Body of pancreas (tissue), 4 donors: ENCODE measurements around the gene PSTK. TPM values are rescaled to one million over a fixed set of nuclear protein-coding genes. Genes with fewer than 3 reads are reported as not detected.

Experiments used
- ATAC-seq: fragments of 150-250 bp; one replicate; pipeline ENCODE4 v1.9.1; 2016
- DNase-seq, 4 donors: peaks; one replicate each; pipeline ENCODE4 v3.0.0-alpha.2; 2019
- H3K27ac ChIP-seq, 4 donors: fragments of 200-600 bp; sonication (generic); 1 replicate in 3 of 4; 2 replicates in 1 of 4; pipeline versions ENCODE4 v1.5.1 to v1.6.1; 2016 to 2019; ENCODE audit warnings: mild to moderate bottlenecking in 1 of 4, mixed read lengths in 1 of 4, moderate library complexity in 1 of 4
- H3K27me3 ChIP-seq, 2 donors: fragments of 200-600 bp; sonication (generic); one replicate each; pipeline ENCODE4 v1.6.0; 2016; ENCODE audit warnings: mild to moderate bottlenecking in 1 of 2
- H3K36me3 ChIP-seq, 2 donors: fragments of 200-600 bp; sonication (generic); replicated peaks in 1 of 2; 2 replicates each; pipeline ENCODE4 v1.5.1; 2016; ENCODE audit warnings: low read depth in 2 of 2; ENCODE audit not compliant: insufficient read depth in 1 of 2
- H3K4me1 ChIP-seq: fragments of 200-600 bp; sonication (generic); one replicate; pipeline ENCODE4 v1.6.0; 2016
- H3K4me3 ChIP-seq, 2 donors: fragments of 200-600 bp; sonication (generic); 1 replicate in 1 of 2; 2 replicates in 1 of 2; pipeline ENCODE4 v1.5.1; 2016 to 2019
- H3K9me3 ChIP-seq, 3 donors: fragments of 200-600 bp; sonication (generic); 1 replicate in 2 of 3; 2 replicates in 1 of 3; pipeline ENCODE4 v1.5.1; 2016
- CTCF ChIP-seq, 7 experiments: fragments of 450-650 bp in 4 of 7; fragments of 200-600 bp in 3 of 7; sonication (generic) in 3 of 7; IDR thresholded peaks; one replicate each; pipeline ENCODE4 v1.5.1; 2016 to 2019; ENCODE audit warnings: antibody characterized with exemption in 7 of 7
- POLR2A ChIP-seq, 3 donors: fragments of 450-650 bp; IDR thresholded peaks; one replicate each; pipeline ENCODE4 v1.6.1; 2016; ENCODE audit warnings: antibody characterized with exemption in 3 of 3, mild to moderate bottlenecking in 2 of 3
- WGBS, 2 donors: methylation state at CpG; one replicate each; pipeline ENCODE4 v1.1.5; 2017; 5-methylcytosine and 5-hydroxymethylcytosine counted together
- intact Hi-C: fragments of 100-400 bp; cut with DNase I; formaldehyde crosslinking; loops from one replicate; pipeline ENCODE4 v1.15.1; 2023
- total RNA-seq, 2 donors: library from RNA; depleted of rRNA; stranded (reverse); fragments of >200 nt; gene quantifications; one replicate each; pipeline ENCODE4 v1.1.0, GENCODE V29; 2016

PSTK gene
- total RNA-seq, 2 donors from 2014 or later, result 1.6 to 1.8 TPM

GRCh38 chr10:122988501-122988900 is 8.3 kb downstream of the PSTK start:
- Histone ChIP-seq H3K4me3 (no peak overlapping the region), H3K27ac (no peak overlapping the region), H3K36me3 (peaks cover 0 to 2% of the 10 kb centered on the region in 2 donors), H3K9me3 (no peaks in the 10 kb centered on the region), H3K27me3 (no peaks in the 10 kb centered on the region), H3K4me1 (no peaks in the 10 kb centered on the region)
- intact Hi-C loops, result no loop called here
- ATAC-seq (no peak), DNase-seq (no peak)
- TF ChIP-seq POLR2A (IDR thresholded peaks at IDR 0.05), result no peak
- TF ChIP-seq CTCF (IDR thresholded peaks at IDR 0.05), result no peak
- 81 to 86% methylated on average over 2 of the region's 2 CpGs for WGBS, 2 donors

GRCh38 chr10:122990278-122990677 is 10.1 kb downstream of the PSTK start:
- Histone ChIP-seq H3K4me1 (no peaks in the 10 kb centered on the region), H3K9me3 (no peaks in the 10 kb centered on the region), H3K36me3 (peaks cover 7 to 10% of the 10 kb centered on the region in 2 donors), H3K27me3 (no peaks in the 10 kb centered on the region), H3K4me3 (no peak overlapping the region), H3K27ac (no peak overlapping the region)
- no peak for ATAC-seq
- DNase-seq, result no peak
- intact Hi-C loops, result no loop called here
- TF ChIP-seq POLR2A (IDR thresholded peaks at IDR 0.05) (no peak), CTCF (IDR thresholded peaks at IDR 0.05) (no peak)
- 72% methylated on average over 5 of the region's 5 CpGs for WGBS, 2 donors

DNA sequence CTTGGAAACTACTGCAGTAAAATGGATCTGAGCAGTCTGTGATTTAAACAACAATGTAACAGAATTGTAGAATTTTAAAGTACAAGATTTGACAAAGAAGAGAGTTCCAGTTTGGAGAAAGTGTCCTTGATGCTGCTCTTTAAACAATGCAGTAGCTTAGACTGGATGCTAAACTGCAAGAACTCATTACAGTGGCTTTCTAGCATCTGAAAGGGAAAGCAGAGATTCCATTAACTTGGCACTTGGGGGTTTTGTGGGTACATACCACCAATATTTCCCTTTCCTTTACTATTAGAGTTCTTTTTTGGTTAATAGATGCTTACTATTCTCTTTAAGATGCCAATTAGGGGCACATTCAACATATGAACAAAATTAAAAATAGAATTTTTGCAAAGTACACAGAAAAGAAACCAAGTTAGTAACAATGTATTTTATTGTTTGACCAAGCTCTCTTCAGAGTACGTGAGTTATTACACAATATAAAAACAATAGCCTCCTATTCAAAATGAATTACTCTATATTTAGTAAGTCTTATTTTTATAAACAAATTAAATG is 11.9 kb downstream of the PSTK start:
- no peak for TF ChIP-seq POLR2A (IDR thresholded peaks at IDR 0.05)
- TF ChIP-seq CTCF (IDR thresholded peaks at IDR 0.05), result no peak
- H3K4me1 ChIP-seq, result no peaks in the 10 kb centered on the region
- H3K4me3 ChIP-seq, result no peak overlapping the region
- H3K9me3 ChIP-seq, result no peaks in the 10 kb centered on the region
- ATAC-seq (no peak), DNase-seq (no peak)
- no peaks in the 10 kb centered on the region for H3K27me3 ChIP-seq
- 65 to 72% methylated on average over 1 of the region's 1 CpG for WGBS, 2 donors
- H3K36me3 ChIP-seq, result peaks cover 7 to 14% of the 10 kb centered on the region in 2 donors
- no peak overlapping the region for H3K27ac ChIP-seq
- intact Hi-C loops, result no loop called here

DNA sequence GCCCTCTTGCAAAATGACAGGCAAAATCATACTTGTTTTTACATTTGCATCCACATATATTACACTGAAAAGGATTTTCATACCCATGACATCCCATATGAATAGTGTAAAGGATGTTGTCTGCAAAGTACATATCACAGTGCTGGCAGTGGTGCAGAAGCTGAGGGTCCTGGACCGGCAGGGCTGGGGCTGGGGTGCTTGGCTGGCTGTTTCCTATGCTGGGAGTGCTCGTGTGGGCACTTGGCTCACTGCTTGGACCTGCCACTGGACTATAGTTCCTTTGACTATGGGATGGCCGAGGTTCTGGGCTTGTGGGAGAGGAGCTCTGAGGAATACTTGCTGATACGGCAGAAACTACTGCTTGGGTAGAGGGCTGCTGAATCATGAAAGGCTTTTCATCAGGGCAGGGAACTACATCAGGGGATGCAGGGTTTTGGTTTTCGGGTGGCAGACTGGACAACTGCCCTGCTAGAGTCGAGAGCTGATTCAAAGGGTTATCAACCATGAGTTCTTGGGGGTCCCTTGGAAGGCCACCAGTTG is 13.7 kb downstream of the PSTK start:
- H3K4me1 ChIP-seq, result peaks cover under 1% of the 10 kb centered on the region
- H3K9me3 ChIP-seq, result no peaks in the 10 kb centered on the region
- H3K27me3 ChIP-seq, result no peaks in the 10 kb centered on the region
- no peak overlapping the region for H3K4me3 ChIP-seq
- H3K27ac ChIP-seq, result no peak overlapping the region
- no peak for DNase-seq
- peaks cover 7 to 14% of the 10 kb centered on the region in 2 donors for H3K36me3 ChIP-seq
- TF ChIP-seq CTCF (IDR thresholded peaks at IDR 0.05) (no peak), POLR2A (IDR thresholded peaks at IDR 0.05) (no peak)
- ATAC-seq, result no peak
- 95 to 96% methylated on average over 6 of the region's 6 CpGs for WGBS, 2 donors
- intact Hi-C loops, result no loop called here

DNA sequence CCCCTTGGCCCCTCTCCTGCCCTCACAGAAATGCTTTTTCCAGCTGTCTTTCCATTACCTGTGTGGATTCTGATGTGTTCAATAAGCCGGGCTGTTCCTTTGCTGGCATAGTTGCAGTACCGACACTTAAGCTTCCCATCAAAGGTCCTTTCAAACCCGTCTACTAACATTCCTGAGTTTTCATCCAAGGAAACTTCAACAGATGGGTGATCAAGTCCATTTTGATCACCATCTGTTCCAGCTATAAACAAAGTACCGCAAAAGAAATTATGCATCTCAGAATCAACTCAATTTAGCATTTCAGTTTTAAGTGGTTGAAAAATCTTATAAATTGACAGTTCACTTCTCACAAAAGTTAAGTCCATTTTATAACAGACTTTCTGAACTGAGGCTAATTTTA is 15.7 kb downstream of the PSTK start:
- peaks cover 11% of the 10 kb centered on the region for H3K4me1 ChIP-seq
- no peak overlapping the region for H3K27ac ChIP-seq
- H3K36me3 ChIP-seq, result peaks cover 7 to 14% of the 10 kb centered on the region in 2 donors
- ATAC-seq (no peak), DNase-seq (no peak)
- H3K27me3 ChIP-seq, result no peaks in the 10 kb centered on the region
- no peak overlapping the region for H3K4me3 ChIP-seq
- TF ChIP-seq POLR2A (IDR thresholded peaks at IDR 0.05) (no peak), CTCF (IDR thresholded peaks at IDR 0.05) (no peak)
- intact Hi-C loops, result no loop called here
- 93 to 94% methylated on average over 4 of the region's 4 CpGs for WGBS, 2 donors
- H3K9me3 ChIP-seq, result no peaks in the 10 kb centered on the region
